Neural cell (in vitro differentiated cells): ENCODE data around the gene TBL1XR1.

ENCODE experiments used
- RAD21 ChIP-seq: fragments of 450-650 bp; conservative IDR thresholded peaks from 2 replicates; pipeline ENCODE4 v1.6.1; 2014; ENCODE audit warnings: antibody characterized with exemption, mild to moderate bottlenecking, moderate library complexity
- TAF1 ChIP-seq: IDR thresholded peaks from 2 replicates; pipeline ENCODE4 v1.6.1; 2012; ENCODE audit warnings: low read depth
- TF ChIP-seq, protein P1 (sequence below): fragments of 450-650 bp; IDR thresholded peaks from 2 replicates; pipeline ENCODE4 v1.5.1; 2014; ENCODE audit warnings: antibody characterized with exemption, mild to moderate bottlenecking, moderate library complexity; ENCODE audit not compliant: poor library complexity, severe bottlenecking
- TF ChIP-seq, protein P2 (sequence below): IDR thresholded peaks from 2 replicates; pipeline ENCODE4 v1.6.1; 2012; ENCODE audit warnings: borderline replicate concordance

DNA sequence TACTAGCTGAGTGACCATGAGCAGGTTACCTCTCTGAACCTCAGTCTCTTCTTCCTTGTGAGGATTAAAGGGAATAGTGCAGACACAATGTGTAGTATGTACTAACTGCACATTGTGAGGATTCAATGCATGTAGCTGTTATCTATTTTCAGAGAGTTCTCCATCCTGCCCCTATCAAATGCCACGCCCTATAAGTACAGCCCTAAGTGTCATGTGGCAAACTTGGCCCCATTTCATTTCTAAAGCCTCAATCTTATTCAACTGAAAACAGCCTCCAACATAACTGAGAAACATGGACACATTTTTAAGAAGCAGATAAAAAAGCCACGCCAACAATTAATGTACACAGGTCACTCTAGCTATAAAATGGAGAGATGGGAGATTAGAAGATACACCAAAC lies 220.0 kb downstream of the TBL1XR1 start:
- TF ChIP-seq, protein P1, sequence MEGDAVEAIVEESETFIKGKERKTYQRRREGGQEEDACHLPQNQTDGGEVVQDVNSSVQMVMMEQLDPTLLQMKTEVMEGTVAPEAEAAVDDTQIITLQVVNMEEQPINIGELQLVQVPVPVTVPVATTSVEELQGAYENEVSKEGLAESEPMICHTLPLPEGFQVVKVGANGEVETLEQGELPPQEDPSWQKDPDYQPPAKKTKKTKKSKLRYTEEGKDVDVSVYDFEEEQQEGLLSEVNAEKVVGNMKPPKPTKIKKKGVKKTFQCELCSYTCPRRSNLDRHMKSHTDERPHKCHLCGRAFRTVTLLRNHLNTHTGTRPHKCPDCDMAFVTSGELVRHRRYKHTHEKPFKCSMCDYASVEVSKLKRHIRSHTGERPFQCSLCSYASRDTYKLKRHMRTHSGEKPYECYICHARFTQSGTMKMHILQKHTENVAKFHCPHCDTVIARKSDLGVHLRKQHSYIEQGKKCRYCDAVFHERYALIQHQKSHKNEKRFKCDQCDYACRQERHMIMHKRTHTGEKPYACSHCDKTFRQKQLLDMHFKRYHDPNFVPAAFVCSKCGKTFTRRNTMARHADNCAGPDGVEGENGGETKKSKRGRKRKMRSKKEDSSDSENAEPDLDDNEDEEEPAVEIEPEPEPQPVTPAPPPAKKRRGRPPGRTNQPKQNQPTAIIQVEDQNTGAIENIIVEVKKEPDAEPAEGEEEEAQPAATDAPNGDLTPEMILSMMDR: no peak
- TF ChIP-seq TAF1 (no peak), RAD21 (no peak)
- TF ChIP-seq, protein P2, sequence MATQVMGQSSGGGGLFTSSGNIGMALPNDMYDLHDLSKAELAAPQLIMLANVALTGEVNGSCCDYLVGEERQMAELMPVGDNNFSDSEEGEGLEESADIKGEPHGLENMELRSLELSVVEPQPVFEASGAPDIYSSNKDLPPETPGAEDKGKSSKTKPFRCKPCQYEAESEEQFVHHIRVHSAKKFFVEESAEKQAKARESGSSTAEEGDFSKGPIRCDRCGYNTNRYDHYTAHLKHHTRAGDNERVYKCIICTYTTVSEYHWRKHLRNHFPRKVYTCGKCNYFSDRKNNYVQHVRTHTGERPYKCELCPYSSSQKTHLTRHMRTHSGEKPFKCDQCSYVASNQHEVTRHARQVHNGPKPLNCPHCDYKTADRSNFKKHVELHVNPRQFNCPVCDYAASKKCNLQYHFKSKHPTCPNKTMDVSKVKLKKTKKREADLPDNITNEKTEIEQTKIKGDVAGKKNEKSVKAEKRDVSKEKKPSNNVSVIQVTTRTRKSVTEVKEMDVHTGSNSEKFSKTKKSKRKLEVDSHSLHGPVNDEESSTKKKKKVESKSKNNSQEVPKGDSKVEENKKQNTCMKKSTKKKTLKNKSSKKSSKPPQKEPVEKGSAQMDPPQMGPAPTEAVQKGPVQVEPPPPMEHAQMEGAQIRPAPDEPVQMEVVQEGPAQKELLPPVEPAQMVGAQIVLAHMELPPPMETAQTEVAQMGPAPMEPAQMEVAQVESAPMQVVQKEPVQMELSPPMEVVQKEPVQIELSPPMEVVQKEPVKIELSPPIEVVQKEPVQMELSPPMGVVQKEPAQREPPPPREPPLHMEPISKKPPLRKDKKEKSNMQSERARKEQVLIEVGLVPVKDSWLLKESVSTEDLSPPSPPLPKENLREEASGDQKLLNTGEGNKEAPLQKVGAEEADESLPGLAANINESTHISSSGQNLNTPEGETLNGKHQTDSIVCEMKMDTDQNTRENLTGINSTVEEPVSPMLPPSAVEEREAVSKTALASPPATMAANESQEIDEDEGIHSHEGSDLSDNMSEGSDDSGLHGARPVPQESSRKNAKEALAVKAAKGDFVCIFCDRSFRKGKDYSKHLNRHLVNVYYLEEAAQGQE: no peak
